Measurements from ENCODE around the gene CEP164.

CEP164 gene

GRCh38 chr11:117424781-117425180, 97.1 kb downstream of the CEP164 start:
- DNase-seq: no peak

- DNase-seq: no peak
These were observed 98.1 kb downstream of the CEP164 start for GRCh38 chr11:117425679-117426296.

GRCh38 chr11:117426297-117426685, 98.6 kb downstream of the CEP164 start:
- DNase-seq: peak; percentile 33

- DNase-seq: no peak
These were observed 99.3 kb downstream of the CEP164 start for GRCh38 chr11:117426941-117427340.

GRCh38 chr11:117427356-117427874, 99.8 kb downstream of the CEP164 start:
- DNase-seq: no peak

- DNase-seq: no peak
These were observed 100.7 kb downstream of the CEP164 start for GRCh38 chr11:117428186-117428855.

- no peak for DNase-seq
These were observed 101.2 kb downstream of the CEP164 start for GRCh38 chr11:117428856-117429229.

GRCh38 chr11:117430293-117430955, 102.8 kb downstream of the CEP164 start:
- DNase-seq: no peak

- DNase-seq: no peak
These were observed 103.8 kb downstream of the CEP164 start for GRCh38 chr11:117431436-117431835.

GRCh38 chr11:117433717-117434116, 106.1 kb downstream of the CEP164 start:
- DNase-seq: no peak

- DNase-seq: no peak
These were observed 106.8 kb downstream of the CEP164 start for GRCh38 chr11:117434481-117434880.

GRCh38 chr11:117435326-117435725, 107.7 kb downstream of the CEP164 start:
- no peak for DNase-seq

GRCh38 chr11:117437041-117437790, 109.6 kb downstream of the CEP164 start:
- DNase-seq: no peak

- DNase-seq: no peak
These were observed 110.1 kb downstream of the CEP164 start for GRCh38 chr11:117437791-117438130.

- no peak for DNase-seq
These were observed 110.8 kb downstream of the CEP164 start for GRCh38 chr11:117438371-117439000.

GRCh38 chr11:117439256-117439655, 111.6 kb downstream of the CEP164 start:
- DNase-seq: no peak

GRCh38 chr11:117440258-117440657, 112.6 kb downstream of the CEP164 start:
- DNase-seq: no peak

GRCh38 chr11:117441146-117441975, 113.7 kb downstream of the CEP164 start:
- no peak for DNase-seq

- DNase-seq: no peak
These were observed 114.6 kb downstream of the CEP164 start for GRCh38 chr11:117442049-117442868.

- DNase-seq: no peak
These were observed 115.2 kb downstream of the CEP164 start for GRCh38 chr11:117442869-117443239.

Measured in central memory CD4-positive, alpha-beta T cell (primary cell).